Neuron (in vitro differentiated cells): ENCODE measurements around the gene MAPK8IP3.

Experiments
- H2AFZ ChIP-seq: one replicate; pipeline ENCODE4 v1.6.1; 2013; ENCODE audit warnings: low read depth, mild to moderate bottlenecking, inconsistent platforms, low read length, moderate library complexity
- H3K27me3 ChIP-seq: one replicate; pipeline ENCODE4 v1.6.1; 2013; ENCODE audit warnings: low read length; ENCODE audit not compliant: insufficient read depth
- H3K36me3 ChIP-seq: one replicate; pipeline ENCODE4 v1.6.1; 2013; ENCODE audit warnings: low read length; ENCODE audit not compliant: insufficient read depth
- H3K4me1 ChIP-seq: one replicate; pipeline ENCODE4 v1.6.1; 2013; ENCODE audit warnings: low read length; ENCODE audit not compliant: insufficient read depth
- H3K4me3 ChIP-seq: 2 replicates; pipeline ENCODE4 v1.5.1; 2013; ENCODE audit warnings: mild to moderate bottlenecking, low read length, moderate library complexity
- H3K9me3 ChIP-seq: one replicate; pipeline ENCODE4 v1.6.1; 2013; ENCODE audit warnings: low read length

Gene MAPK8IP3

GRCh38 chr16:1808691-1809090 is 102.7 kb downstream of the MAPK8IP3 start:
- H3K9me3 ChIP-seq, result peaks cover 2% of the 10 kb centered on the region
- H3K36me3 ChIP-seq, result peaks cover 19% of the 10 kb centered on the region
- H3K4me3 ChIP-seq, result no peak overlapping the region
- H3K4me1 ChIP-seq, result no peaks in the 10 kb centered on the region
- no peak overlapping the region for H2AFZ ChIP-seq
- H3K27me3 ChIP-seq, result no peaks in the 10 kb centered on the region

- H3K27me3 ChIP-seq, result no peaks in the 10 kb centered on the region
- peaks cover 22% of the 10 kb centered on the region for H3K36me3 ChIP-seq
- H3K4me1 ChIP-seq, result no peaks in the 10 kb centered on the region
- peaks cover 2% of the 10 kb centered on the region for H3K9me3 ChIP-seq
- H3K4me3 ChIP-seq, result no peak overlapping the region
- H2AFZ ChIP-seq, result no peak overlapping the region
Observed at GRCh38 chr16:1809281-1809801, 103.3 kb downstream of the MAPK8IP3 start.

DNA sequence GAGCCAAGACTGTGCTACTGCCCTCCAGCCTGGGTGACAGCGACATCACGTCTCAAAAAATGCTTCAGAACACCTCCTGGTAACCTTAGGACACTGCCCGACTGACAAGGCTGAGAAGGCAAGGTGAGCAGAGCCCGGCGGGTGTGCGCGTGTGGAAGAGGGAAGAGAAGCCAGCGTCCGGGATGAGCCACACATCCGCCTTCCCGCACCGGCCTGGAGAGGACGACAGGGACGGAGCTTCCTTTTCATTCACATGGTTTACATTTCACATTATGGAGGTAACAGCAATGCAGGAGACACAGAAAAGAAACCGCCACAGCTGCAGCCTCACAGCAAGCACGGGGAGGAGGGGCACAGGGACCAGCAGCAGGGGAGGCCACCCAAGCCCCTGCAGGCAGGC is 104.1 kb downstream of the MAPK8IP3 start:
- no peaks in the 10 kb centered on the region for H3K27me3 ChIP-seq
- no peaks in the 10 kb centered on the region for H3K4me1 ChIP-seq
- H2AFZ ChIP-seq, result no peak overlapping the region
- H3K4me3 ChIP-seq, result no peak overlapping the region
- H3K36me3 ChIP-seq, result peaks cover 22% of the 10 kb centered on the region
- peaks cover 2% of the 10 kb centered on the region for H3K9me3 ChIP-seq

DNA sequence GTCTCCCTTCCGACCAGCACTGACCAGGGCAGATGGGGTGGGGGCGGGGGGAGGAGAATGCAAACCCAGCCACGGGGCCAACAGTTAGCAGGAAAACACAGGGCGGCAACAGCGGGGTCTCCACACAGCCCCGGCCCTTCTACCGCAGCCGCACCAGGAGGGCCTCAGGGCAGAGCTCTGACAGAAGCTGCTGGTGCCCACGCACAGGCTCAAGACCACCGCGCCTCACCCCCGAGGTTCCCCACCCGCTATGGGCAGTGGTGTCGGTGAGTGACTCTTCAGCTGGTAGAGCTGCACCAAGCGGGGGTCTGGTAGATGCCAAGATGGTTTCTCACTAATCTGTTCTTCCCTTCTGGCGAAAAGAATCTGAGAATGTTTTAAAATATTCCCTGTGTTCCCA is 104.5 kb downstream of the MAPK8IP3 start:
- Histone ChIP-seq H3K4me3 (no peak overlapping the region), H3K36me3 (peaks cover 26% of the 10 kb centered on the region), H3K4me1 (no peaks in the 10 kb centered on the region), H3K27me3 (no peaks in the 10 kb centered on the region), H2AFZ (no peak overlapping the region), H3K9me3 (peaks cover 2% of the 10 kb centered on the region)

GRCh38 chr16:1812732-1813163 is 106.8 kb downstream of the MAPK8IP3 start:
- peaks cover 29% of the 10 kb centered on the region for H3K36me3 ChIP-seq
- H3K4me3 ChIP-seq, result no peak overlapping the region
- H3K27me3 ChIP-seq, result no peaks in the 10 kb centered on the region
- H2AFZ ChIP-seq, result no peak overlapping the region
- no peaks in the 10 kb centered on the region for H3K9me3 ChIP-seq
- no peaks in the 10 kb centered on the region for H3K4me1 ChIP-seq

DNA sequence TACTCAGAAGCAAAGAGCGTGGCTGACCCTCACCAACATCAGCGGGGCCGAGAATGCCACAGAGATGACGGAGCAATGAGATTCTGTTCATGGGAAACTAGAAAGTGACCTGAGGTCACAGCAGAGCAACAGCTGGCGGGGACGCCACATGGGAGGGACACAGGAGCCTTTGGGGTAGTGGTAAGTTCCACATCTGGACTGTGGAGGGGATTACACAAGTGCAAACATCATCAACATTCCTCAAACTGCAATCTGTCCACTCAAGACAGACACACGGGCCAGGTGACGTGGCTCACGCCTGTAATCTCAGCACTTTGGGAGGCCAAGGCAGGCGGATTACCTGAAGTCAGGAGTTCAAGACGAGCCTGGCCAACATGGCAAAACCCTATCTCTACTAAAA is 109.5 kb downstream of the MAPK8IP3 start:
- Histone ChIP-seq H3K27me3 (no peaks in the 10 kb centered on the region), H3K9me3 (no peaks in the 10 kb centered on the region), H3K4me3 (no peak overlapping the region), H2AFZ (no peak overlapping the region), H3K36me3 (peaks cover 26% of the 10 kb centered on the region), H3K4me1 (no peaks in the 10 kb centered on the region)

GRCh38 chr16:1816396-1817275 is 110.6 kb downstream of the MAPK8IP3 start:
- Histone ChIP-seq H2AFZ (no peak overlapping the region), H3K4me1 (no peaks in the 10 kb centered on the region), H3K27me3 (no peaks in the 10 kb centered on the region), H3K9me3 (no peaks in the 10 kb centered on the region), H3K4me3 (no peak overlapping the region), H3K36me3 (peaks cover 24% of the 10 kb centered on the region)

- Histone ChIP-seq H3K9me3 (no peaks in the 10 kb centered on the region), H2AFZ (no peak overlapping the region), H3K36me3 (peaks cover 24% of the 10 kb centered on the region), H3K4me1 (no peaks in the 10 kb centered on the region), H3K27me3 (no peaks in the 10 kb centered on the region), H3K4me3 (no peak overlapping the region)
Observed at GRCh38 chr16:1817276-1817589, 111.2 kb downstream of the MAPK8IP3 start.

DNA sequence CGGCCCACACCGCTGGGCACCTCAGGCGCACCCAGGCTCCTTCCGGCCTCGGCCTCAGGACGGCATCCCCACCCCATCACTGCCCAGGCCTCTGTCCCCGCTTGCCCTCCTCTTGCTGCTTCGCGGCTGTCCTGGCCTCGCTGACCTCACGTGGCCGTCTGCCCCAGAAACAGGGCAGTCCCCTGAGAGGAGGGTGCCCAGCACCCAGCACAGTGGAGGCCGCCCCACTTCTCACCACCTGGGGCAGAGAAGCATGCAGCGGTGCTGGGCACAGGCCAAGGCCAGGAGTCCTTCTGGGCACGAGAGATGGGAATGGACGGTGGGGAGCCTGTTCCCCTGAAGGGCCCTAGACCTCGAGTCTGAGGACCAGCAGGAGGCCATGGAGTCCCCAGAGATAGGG is 111.7 kb downstream of the MAPK8IP3 start:
- no peak overlapping the region for H3K4me3 ChIP-seq
- no peaks in the 10 kb centered on the region for H3K27me3 ChIP-seq
- no peak overlapping the region for H2AFZ ChIP-seq
- H3K9me3 ChIP-seq, result no peaks in the 10 kb centered on the region
- H3K4me1 ChIP-seq, result no peaks in the 10 kb centered on the region
- H3K36me3 ChIP-seq, result peaks cover 28% of the 10 kb centered on the region

GRCh38 chr16:1818204-1818872 is 112.3 kb downstream of the MAPK8IP3 start:
- H3K4me3 ChIP-seq, result no peak overlapping the region
- H3K27me3 ChIP-seq, result no peaks in the 10 kb centered on the region

DNA sequence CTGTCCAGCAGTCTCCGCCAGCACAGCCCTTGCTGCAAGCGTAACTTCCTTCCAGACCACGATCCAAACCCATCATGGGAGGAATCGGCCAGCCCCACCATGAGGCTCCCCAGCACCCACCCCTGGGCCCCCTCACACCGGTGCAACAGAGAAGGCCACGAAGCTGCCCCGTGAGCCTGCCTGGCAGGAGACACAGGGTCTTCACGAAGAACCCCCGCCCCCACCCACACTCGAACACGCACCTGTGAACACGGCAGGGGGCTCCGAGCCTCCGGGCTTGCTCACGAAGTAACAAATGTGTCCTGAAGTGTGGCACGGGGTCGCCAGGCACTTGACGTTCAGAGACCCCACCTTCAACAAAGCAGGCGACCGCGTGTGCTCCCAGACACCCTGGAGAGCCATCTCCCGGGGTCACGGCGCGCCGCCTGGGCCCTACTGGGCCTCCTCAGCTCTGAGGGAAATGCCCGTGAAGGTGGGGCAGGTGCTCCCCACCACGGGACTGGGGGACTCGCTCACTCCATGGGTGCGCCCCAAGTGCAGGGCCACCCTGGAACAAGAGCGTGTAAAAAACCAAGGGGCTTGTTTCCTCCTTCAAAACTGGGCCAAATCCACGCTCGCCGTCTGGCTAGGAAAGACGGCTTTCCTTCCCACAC is 113.0 kb downstream of the MAPK8IP3 start:
- H3K4me1 ChIP-seq, result no peaks in the 10 kb centered on the region
- H3K9me3 ChIP-seq, result no peaks in the 10 kb centered on the region
- no peaks in the 10 kb centered on the region for H3K27me3 ChIP-seq
- no peak overlapping the region for H2AFZ ChIP-seq
- peaks cover 25% of the 10 kb centered on the region for H3K36me3 ChIP-seq
- no peak overlapping the region for H3K4me3 ChIP-seq

More at GRCh38 chr16:1818204-1818872, 112.3 kb downstream of the MAPK8IP3 start:
- H3K9me3 ChIP-seq, result no peaks in the 10 kb centered on the region
- no peaks in the 10 kb centered on the region for H3K4me1 ChIP-seq
- H3K36me3 ChIP-seq, result peaks cover 28% of the 10 kb centered on the region
- no peak overlapping the region for H2AFZ ChIP-seq

GRCh38 chr16:1819611-1820010 is 113.6 kb downstream of the MAPK8IP3 start:
- no peak overlapping the region for H3K4me3 ChIP-seq
- peaks cover 25% of the 10 kb centered on the region for H3K36me3 ChIP-seq
- H3K27me3 ChIP-seq, result no peaks in the 10 kb centered on the region
- H3K4me1 ChIP-seq, result no peaks in the 10 kb centered on the region
- no peak overlapping the region for H2AFZ ChIP-seq
- no peaks in the 10 kb centered on the region for H3K9me3 ChIP-seq
